GM21528 (cell line): Measurements from ENCODE around the gene PURB.
"Not testable (repeated sequence)": the region's sequence is repeated elsewhere in the genome, so short reads cannot be mapped to it uniquely, and the experiment has no call there.

Source experiments
- ATAC-seq: cut with Tn5 transposase; IDR thresholded peaks from one replicate; pipeline ENCODE4 v1.9.1; 2021; ENCODE audit warnings: mild to moderate bottlenecking, moderate library complexity; ENCODE audit not compliant: unreplicated experiment, low FRiP score

The PURB gene

GRCh38 chr7:44893710-44894234, 8.4 kb upstream of the PURB start:
- no peak for ATAC-seq

- ATAC-seq = no peak
Observed at GRCh38 chr7:44891791-44892190, 6.5 kb upstream of the PURB start.

GRCh38 chr7:44891372-44891771, 6.0 kb upstream of the PURB start:
- no peak for ATAC-seq

- ATAC-seq = no peak
Observed at GRCh38 chr7:44889086-44889781, 3.9 kb upstream of the PURB start.

- ATAC-seq = no peak
Observed at GRCh38 chr7:44887293-44887692, 2.0 kb upstream of the PURB start.

- ATAC-seq = peak; percentile 28
Observed at GRCh38 chr7:44884621-44885393, 523 bp downstream of the PURB start.

GRCh38 chr7:44883961-44884620, 1.2 kb downstream of the PURB start:
- no peak for ATAC-seq

GRCh38 chr7:44882899-44883298, 2.4 kb downstream of the PURB start:
- no peak for ATAC-seq

GRCh38 chr7:44881610-44882009, 3.7 kb downstream of the PURB start:
- no peak for ATAC-seq

- ATAC-seq = no peak
Observed at GRCh38 chr7:44881066-44881600, 4.2 kb downstream of the PURB start.

- no peak for ATAC-seq
Observed at GRCh38 chr7:44880317-44881018, 4.9 kb downstream of the PURB start.

GRCh38 chr7:44876393-44876792, 8.9 kb downstream of the PURB start:
- no peak for ATAC-seq

- no peak for ATAC-seq
Observed at GRCh38 chr7:44875241-44875640, 10.1 kb downstream of the PURB start.

- ATAC-seq = no peak
Observed at GRCh38 chr7:44872787-44873186, 12.5 kb downstream of the PURB start.

GRCh38 chr7:44871918-44872317, 13.4 kb downstream of the PURB start:
- ATAC-seq = not testable (repeated sequence)

- not testable (repeated sequence) for ATAC-seq
Observed at GRCh38 chr7:44870780-44871179, 14.6 kb downstream of the PURB start.

- ATAC-seq = not testable (repeated sequence)
Observed at GRCh38 chr7:44870336-44870735, 15.0 kb downstream of the PURB start.

GRCh38 chr7:44867073-44867995, 18.0 kb downstream of the PURB start:
- ATAC-seq = no peak

- ATAC-seq = not testable (repeated sequence)
Observed at GRCh38 chr7:44861949-44862348, 23.4 kb downstream of the PURB start.
